AG08395 (cell line): ENCODE measurements around the gene SPRED2.

ENCODE experiments used
- DNase-seq: peaks from one replicate; pipeline ENCODE4 v3.0.0; 2012; ENCODE audit warnings: mixed read lengths, low spot score

Gene SPRED2

DNA sequence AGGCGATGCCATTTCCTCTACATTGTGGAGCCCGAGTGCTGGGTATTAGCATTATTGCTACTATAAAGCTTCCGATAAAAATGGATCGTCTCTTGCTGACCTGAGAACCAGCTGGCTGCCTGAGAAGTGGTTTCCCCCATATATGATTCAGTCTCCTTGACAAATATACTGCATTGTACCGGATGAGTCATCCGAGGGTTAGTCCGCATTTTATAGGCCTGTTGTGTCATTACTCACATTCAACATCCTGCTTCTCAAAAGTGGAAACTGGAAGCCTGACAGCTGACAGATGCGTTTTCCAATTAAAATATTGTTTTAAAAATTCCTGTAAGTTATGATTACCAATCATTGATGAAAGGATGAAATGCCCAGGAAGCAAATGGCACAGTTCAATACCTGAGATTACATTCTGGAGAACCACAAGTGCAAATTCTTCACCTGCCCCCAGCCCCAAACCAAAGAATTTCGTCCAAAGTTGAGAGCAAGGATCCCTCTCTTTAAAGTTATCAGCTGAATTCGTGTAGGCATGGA, 65.7 kb downstream of the SPRED2 start:
- peak; percentile 85 for DNase-seq

DNA sequence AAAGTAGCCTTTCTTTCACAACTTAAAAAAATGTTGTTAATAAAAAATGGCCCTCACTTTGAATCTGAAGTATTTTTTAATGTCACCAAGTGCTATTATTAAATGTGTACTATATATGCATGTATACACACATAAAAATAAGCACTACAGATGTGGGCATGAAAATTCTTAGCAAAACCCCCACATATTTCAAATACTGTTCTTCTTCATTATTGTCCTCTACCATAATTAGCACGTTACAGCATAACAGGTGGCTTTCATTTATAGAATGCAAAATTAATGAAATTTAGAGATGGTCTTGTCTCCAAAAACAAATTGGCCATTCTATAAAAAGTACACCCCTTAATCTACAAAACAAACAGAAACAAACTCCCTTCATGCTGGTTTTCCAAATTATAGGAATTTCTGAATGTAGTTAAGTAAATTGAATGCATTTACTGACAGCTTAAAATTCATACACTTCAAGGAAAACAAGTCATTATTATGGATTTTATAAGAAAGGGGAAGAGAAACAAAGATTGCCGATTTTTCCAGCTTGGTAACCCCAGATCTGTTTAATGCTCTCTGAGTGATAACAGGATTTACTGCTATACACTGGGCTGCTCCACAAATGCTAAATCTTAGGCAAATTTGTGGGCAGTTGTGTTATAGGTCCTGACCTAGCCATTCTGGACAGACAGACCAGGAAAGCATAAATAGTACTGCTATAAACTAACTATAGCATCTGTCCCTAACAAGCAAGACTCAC, 67.2 kb downstream of the SPRED2 start:
- no peak for DNase-seq

DNA sequence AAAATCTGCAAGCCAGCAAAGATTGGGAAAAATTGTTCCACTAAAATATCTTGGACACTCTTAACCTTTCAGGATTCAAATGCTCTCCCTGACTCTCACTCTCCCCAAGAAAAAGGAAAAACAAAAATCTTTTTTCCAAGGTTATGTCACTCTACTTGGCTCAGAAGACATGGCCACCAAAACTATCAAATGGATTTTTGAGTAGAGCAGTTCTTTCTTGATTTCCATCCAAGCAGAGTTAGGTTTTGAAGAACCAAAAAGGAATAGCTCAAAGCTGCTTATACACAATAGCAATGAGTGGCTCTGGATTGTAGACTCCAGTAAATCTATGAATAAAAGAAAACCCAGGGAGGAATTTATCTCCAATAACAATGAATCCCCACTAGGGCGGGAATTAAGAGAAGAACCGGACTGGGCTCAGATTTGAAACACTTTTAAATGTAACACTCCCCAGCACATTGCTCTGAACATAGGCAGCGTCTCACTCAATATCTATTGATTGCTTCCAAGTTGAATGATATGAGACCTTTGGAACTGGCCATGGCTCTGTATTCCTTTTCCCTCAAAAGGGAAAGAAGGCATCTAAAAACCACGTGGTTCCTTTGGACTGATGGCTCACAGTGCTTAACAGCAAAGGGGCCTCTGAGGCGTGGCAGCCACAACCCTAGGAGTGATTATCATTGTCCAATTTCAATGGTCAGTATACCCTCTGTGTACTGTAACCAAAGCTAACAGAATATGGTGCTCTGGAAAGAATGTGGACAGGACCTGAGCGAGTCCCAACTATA, 68.3 kb downstream of the SPRED2 start:
- DNase-seq: no peak

DNA sequence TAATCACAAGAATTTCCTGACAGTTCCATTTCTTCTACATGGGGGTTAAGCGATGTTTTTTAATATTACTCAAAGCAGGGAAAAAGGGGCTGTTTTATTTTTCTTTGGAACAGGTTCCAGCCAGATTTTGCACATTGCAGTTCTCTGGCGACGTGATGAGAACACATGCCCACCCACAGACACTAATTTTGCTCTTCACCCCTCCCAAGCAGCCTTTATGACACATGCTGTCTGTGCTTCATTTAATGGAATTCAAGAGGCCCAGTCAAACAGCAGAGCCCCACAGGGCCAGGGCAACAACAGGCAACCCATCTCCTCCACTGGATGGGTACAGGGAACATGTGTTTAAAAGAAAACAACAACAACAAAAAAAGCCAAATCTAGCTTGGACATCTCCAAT, 70.8 kb downstream of the SPRED2 start:
- peak; percentile 41 for DNase-seq

DNA sequence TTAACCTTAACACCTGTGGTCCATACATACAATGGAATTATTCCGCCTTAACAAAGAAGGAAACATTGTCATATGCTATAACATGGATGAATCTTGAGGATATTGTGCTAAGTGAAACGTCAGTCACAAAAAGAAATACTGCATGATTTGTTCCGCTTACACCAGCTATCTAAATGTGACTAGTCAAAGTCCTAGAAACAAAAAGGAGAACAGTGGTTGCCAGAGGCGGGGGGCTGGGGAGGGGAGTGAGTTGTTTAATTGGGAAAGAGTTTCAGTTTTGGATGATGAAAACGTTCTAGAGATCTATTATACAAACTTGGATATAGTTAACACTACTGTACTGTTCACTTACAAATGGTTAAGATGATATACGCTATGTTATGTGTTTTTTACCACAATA, 72.0 kb downstream of the SPRED2 start:
- no peak for DNase-seq

DNA sequence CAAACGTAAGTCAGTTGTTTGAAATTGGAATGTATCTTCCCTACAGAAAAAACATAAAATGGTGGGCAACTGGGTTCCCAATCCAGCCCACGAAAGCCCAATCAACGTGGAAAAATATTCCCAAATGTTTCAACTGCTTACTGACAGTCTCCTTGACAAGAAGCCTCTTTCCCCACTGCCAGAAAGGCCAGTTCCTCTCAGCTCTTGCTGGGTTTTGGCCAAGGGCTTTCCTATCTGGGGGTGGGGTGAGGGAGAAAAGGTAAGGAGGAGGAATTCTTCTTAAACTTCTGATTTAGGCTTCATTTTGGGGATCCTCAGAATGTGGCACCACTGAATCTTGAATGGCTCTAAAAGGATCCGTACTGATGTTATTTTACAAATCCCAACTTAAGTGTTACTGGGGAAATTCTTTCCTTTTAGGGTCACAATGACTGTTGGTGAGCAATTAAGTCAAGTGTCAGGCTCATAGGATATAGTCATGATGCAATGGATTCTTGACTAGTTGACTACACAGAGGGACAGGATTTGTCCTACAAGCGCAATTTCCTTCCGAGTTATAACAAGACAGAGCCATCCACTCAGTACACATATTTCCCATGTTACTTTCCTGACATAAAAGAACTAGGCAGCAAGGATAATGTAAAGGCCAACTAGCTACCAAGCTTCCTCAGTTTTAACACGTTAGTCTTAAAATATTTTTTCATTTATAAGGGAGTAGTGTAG, 73.6 kb downstream of the SPRED2 start:
- DNase-seq: no peak

DNA sequence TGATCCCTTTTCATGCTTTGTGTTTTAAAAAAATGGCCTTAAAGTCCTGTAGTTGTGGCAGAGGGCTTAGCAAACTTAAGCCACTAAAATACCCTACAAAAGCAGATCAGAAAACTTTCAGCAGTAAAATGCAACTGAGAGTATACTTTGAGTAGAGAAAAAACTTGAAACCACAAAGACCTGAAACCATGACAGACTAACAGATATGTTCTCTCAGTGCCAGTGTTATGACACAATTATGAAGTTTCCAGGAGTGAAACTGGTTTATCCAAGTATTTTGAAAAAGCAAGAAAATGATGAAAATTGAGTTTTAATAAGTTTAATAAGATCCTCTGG, 74.5 kb downstream of the SPRED2 start:
- DNase-seq: no peak

DNA sequence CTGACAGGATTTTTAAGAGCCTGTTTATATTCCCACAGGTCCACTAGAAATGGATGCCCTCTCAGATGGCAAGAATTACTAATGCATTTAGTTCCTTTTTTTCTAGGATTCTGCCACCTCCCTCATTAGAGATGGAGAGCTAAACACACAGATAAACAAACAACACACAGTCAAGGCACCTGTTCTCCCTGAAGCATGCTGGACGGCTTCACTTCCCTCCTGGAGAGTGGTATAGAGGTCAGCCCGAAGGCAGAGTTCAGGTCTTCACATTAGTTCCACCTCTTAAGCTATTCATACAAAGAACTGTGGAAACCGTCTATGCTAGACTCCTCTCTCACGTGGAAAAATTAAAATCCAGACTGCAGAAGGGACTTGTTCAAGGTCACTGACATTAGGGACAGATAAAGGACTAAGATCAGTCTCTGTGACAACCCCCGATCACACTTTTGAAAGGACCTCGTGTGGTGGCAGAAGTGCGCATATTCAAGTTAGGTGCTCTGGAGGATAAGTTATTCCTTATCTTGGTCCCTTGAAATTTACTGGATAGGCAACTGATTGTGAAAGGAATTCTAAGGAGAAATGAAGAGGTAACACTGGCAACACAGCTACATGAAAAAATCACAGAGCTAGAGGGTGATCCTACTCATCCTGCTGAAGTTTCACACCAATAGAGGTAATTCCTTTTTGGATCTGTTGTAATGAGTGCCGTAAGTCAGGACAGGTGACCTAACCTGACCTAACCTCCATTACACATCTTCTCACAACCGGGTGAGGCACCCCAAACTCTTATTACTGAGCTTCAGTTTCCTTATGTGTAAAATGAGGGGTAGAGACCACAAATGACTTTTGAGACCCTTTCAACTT, 75.1 kb downstream of the SPRED2 start:
- DNase-seq: no peak

DNA sequence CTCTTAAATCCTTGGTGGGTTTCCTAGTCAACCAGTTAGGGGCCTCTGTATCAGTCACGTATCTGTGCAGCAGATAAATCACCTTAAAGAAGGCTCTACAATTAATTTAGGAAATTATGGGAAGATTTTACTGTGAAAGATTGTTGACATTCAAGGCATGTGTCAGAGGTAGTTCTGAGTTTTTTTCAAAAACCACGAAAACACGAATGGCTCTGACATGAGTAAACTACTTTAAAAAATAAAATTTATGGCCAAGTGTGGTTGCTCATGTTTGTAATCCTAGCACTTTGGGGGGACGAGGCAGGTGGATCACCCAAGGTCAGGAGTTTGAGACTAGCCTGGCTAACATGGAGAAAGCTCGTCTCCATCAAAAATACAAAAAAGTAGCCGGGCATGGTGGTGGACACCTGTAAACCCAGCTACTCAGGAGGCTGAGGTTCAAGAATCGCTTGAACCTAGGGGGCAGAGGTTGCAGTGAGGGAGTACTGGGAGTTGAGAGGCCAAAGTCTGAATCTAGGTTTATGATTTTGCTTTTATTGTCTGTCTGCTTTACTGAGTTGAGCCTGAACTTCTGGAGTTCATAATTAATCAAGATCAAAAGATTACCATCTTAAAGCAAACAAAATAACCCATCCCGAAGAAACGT, 77.1 kb downstream of the SPRED2 start:
- no peak for DNase-seq

DNA sequence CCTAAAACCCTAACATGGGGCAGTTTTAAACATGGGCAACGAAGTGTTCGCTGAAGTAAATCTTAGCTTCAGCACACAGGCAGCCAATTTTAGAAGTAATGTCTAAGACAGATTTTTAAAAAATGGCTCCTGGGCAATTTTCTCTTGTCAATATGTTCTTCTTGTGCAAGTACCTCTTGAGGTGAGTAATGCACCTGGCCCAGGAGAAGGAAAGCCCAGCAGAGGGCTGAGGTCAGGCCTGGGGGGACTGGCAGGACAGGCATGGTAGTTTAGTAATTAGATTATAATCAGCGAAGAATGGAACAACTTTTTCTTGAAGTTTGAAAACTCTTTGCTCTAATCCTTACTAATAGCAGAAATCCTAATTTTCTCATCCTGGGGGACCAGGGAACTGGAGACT, 77.6 kb downstream of the SPRED2 start:
- DNase-seq: no peak

DNA sequence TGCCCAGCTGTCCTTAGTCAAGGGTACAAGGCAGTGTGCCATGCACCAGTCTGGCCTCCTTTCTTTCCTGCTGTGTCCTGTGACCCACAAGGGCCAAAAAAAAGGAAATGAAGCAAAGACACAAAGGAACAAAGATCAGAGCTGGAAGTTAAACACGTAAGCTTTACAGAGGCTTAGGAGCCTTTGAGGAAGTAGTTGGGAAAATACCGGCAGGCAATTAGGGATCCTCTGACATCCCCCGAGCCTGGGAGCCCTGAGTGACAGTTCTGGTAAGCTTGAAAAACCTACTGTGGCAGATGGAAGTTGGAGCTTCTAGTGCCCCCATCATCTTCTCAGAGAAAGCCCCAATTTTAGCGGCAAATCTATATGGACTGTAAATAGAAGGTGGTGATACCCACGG, 78.5 kb downstream of the SPRED2 start:
- DNase-seq: no peak

DNA sequence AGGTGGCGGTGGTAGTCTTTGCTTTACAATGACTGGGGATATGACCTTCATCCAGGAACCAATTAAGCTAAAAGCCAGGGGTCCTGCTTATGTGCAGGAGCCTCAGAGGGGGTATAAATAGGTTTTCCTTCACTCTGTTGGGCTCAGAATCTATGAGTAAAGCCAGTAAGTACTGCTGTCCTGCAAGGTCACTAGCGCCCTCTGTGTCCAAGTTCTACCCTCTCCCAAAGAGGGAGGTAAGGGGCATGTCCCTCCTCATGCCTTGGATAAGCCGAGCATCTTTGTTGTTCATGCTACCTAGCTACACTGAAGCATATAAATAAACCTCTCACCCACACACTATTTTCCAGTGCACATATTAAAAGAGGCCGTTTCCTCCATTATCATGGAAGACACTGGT, 79.4 kb downstream of the SPRED2 start:
- no peak for DNase-seq

DNA sequence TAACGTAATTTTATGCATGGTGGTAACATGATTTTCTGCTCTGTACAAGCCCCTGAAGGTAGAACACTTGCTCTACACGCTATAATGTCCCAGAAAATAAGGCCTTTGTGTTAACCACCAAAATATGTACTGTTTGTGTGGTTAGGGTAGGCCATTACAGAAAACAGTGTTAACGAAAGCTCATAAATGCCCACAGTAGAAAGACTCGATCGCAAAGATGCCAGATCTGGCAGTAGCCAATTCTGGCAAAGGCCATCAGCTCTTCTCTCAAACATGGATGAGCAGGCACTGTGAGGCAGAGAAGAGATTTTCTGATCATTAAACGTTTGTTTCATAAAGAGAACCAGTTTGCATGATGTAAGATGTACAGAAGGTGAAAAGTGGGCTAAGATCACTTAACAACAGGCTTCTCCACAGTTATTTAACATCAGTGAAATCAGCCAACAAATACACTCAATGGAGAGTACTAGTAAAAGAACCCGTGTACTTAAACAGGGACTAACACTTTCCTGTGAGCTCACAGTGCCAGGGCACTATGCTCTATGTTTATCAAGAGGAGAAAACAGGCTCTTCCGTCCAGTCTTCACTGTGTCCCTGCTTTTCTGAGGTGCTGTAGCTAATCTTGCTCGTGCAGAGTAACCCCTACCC, 80.3 kb downstream of the SPRED2 start:
- no peak for DNase-seq

DNA sequence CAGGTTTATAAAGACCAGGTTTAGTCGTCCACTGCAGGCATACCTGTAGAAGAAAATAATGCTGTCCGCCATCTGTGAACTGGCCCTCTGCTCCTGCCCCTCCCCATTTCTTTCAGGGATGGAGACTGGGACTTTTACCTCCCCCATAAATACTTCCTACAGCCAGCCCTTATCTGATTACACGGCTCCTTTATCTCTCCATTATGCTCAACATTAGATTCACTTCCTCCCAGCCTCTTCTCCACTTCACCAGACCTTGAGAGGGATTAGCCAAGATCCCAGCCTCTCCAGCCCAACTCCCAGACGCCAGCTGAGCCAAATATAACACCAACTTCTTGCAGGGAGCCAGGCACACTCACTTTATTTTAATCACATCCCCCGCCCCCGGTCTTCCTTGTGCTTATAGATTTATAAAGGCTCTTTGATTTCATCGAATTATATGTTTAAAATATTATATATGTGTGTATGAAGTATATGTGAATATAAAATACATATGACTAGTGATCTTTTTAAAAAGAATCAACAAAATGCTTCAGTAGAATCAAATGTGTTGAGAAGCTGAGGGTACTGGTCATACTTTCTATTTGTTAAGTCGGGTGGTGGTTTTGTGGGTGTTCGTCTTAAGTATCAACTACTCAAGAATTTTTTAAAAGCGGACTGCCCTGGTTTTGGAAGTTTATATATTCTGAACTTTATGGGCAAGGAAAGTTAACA, 81.0 kb downstream of the SPRED2 start:
- DNase-seq: no peak

DNA sequence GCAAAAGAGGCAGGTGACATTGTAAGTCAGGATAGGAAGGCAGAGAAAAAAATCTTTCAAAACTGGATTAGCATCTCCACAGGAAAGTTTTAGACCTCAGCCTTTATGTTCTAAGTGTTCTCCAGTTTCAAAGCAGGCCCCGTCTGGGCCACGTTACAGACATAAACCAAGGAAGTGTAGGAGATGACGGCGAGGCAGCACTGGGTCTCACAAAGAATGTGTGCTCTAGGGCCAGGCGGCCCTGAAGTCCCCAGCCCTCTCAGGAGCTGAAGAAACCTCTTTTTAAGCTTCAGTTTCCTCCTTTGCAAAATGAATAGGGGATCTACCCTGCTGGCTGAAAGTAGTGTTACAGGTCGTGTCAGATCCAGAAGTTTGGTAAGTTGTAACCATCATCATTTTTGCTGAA, 81.7 kb downstream of the SPRED2 start:
- peak; percentile 35 for DNase-seq

DNA sequence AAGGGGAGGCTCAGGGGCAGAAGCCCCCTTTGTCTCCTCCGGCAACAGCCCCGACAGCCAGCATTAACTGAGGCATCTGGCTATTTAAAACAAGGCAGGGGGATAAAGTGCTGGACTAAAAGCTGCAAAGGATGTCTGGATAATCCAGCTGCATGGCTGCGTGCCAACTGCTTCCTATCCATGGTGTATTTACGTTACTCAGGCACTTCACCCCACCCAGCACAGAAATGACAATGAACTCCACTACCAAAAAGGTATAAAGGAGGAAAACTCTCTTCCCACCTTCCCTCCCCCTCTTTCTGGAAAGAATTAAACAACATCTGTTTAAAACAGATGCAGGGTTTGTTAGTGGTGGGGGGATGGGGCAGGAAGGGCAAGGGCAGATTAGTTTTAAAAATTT, 82.5 kb downstream of the SPRED2 start:
- no peak for DNase-seq

DNA sequence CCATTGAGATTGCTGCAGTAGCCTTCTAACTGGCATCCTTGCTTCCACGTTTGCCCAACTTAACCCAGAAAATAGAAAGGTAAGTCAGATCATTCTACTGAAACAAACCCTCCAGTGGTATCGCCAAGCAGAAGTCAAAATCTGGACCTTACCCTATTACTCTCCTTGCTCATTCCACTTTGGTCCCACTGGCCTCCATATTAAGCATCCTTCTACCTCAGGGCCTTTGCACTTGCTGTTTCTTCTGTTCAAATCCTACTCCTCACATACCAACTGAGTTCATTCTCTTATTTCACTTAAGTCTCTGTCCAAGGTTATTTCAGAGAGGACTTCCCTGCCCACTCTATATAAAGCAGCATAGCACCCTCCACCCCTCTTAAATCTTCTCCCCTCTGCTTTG, 84.5 kb downstream of the SPRED2 start:
- no peak for DNase-seq

DNA sequence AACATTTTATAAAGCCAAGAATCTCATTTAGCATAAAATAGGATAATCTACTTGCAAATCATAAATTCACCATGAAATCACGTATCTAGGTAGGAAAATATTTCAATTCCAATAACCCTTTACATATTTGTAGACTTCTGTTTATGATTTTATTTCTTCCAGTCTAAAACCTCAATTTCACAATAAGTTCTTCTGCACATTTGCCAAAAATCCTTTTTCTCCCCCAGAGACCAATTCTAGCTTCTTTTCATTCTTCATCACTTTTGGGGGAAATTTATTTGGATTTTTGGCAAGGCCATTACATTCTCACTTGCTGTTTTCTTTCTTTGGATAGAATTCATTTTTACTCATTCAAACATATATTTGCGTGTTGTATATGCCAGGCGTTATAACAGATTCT, 86.8 kb downstream of the SPRED2 start:
- DNase-seq: peak; percentile 48

DNA sequence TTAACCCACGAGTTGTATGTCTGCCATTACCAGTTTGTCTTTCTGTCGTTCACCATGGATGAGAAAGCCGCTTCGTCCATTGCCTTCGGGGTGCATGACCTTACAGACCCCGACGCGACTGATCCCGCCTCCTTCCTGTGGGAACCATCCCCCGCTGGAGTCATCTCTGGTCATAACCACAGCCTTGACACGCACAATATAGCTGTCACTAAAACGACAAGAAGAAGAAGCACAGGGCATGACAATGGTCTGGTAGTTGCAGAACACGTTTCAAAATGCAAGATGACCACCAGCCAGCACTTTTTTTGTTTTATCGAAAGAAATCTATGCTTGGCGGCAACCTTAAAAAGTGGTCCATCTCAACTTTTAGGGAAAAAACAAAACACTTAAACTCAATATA, 87.7 kb downstream of the SPRED2 start:
- DNase-seq: no peak

DNA sequence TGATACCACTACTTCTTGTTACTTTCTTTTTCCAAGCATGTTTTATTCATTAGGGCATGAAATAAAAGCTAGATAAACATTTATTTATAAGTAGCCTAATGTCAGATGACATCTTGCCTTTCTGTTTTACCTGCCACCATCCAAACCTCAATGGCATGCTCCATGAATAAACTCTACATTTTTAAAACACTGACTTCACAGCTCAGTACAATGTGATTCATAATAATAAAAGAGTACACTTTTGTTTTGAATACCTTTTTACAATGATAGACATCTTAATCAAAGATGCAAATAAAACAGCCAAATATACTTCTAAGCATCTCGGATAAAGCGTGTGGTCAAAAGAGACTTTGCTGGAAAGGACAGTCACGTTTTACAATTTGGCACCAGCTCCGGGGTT, 88.2 kb downstream of the SPRED2 start:
- no peak for DNase-seq
